Stomach (tissue), 4 donors: Measurements from ENCODE around the gene CSMD2.

Experiments used
- EP300 ChIP-seq: sonication (generic); formaldehyde crosslinking; IDR thresholded peaks from one replicate; pipeline ENCODE4 v1.6.1; 2017; ENCODE audit warnings: antibody characterized with exemption
- POLR2A ChIP-seq, 4 donors: fragments of 450-650 bp; IDR thresholded peaks; one replicate each; pipeline ENCODE4 v1.6.1; 2016; ENCODE audit warnings: antibody characterized with exemption in 4 of 4, control low read depth in 2 of 4, mild to moderate bottlenecking in 1 of 4, moderate library complexity in 1 of 4
- POLR2AphosphoS5 ChIP-seq, 3 donors: sonication (generic); formaldehyde crosslinking; IDR thresholded peaks; one replicate each; pipeline ENCODE4 v1.6.1; 2016; ENCODE audit warnings: antibody characterized with exemption in 3 of 3
- TF ChIP-seq, protein P1 (sequence below), 7 experiments: fragments of 450-650 bp in 4 of 7; fragments of 200-600 bp in 3 of 7; sonication (generic) in 3 of 7; IDR thresholded peaks; one replicate each; pipeline ENCODE4 v1.5.1; 2016 to 2019; ENCODE audit warnings: antibody characterized with exemption in 7 of 7, control low read depth in 2 of 7, mild to moderate bottlenecking in 1 of 7

- TF ChIP-seq, protein P1, sequence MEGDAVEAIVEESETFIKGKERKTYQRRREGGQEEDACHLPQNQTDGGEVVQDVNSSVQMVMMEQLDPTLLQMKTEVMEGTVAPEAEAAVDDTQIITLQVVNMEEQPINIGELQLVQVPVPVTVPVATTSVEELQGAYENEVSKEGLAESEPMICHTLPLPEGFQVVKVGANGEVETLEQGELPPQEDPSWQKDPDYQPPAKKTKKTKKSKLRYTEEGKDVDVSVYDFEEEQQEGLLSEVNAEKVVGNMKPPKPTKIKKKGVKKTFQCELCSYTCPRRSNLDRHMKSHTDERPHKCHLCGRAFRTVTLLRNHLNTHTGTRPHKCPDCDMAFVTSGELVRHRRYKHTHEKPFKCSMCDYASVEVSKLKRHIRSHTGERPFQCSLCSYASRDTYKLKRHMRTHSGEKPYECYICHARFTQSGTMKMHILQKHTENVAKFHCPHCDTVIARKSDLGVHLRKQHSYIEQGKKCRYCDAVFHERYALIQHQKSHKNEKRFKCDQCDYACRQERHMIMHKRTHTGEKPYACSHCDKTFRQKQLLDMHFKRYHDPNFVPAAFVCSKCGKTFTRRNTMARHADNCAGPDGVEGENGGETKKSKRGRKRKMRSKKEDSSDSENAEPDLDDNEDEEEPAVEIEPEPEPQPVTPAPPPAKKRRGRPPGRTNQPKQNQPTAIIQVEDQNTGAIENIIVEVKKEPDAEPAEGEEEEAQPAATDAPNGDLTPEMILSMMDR (IDR thresholded peaks at IDR 0.05), result no peak
- TF ChIP-seq POLR2A (IDR thresholded peaks at IDR 0.05), result no peak
- TF ChIP-seq EP300, result no peak
- no peak for TF ChIP-seq POLR2AphosphoS5 (IDR thresholded peaks at IDR 0.05)
Measured at GRCh38 chr1:33488624-33489023, 676.4 kb downstream of the CSMD2 start.
